Heart left ventricle (tissue), 16 donors: ENCODE results near the gene GRB2. TPM values are rescaled to one million over a fixed set of nuclear protein-coding genes. Genes with fewer than 3 reads are reported as not detected.

Experiments
- ATAC-seq, 4 donors: fragments of 200-7000 bp; cut with Tn5 transposase; one replicate each; pipeline ENCODE4 v1.9.1; 2020 to 2022; ENCODE audit warnings: moderate library complexity in 4 of 4, mild to moderate bottlenecking in 3 of 4, moderate number of reproducible peaks in 1 of 4
- DNase-seq, 5 donors: peaks; one replicate each; pipeline ENCODE4 v3.0.0-alpha.2; 2020
- H3K27ac ChIP-seq, 12 donors: fragments of 200-600 bp; sonication (generic) in 4 of 12; one replicate each; pipeline versions ENCODE4 v1.5.0 to v1.8.0; 2016 to 2022; ENCODE audit warnings: mild to moderate bottlenecking in 2 of 12
- H3K27me3 ChIP-seq, 9 donors: fragments of 200-600 bp; sonication (generic) in 2 of 9; one replicate each; pipeline versions ENCODE4 v1.5.1 to v1.8.0; 2016 to 2022; ENCODE audit warnings: mild to moderate bottlenecking in 3 of 9
- H3K36me3 ChIP-seq, 9 donors: fragments of 200-600 bp; sonication (generic) in 2 of 9; one replicate each; pipeline versions ENCODE4 v1.5.0 to v1.8.0; 2018 to 2022; ENCODE audit warnings: mild to moderate bottlenecking in 2 of 9
- H3K4me1 ChIP-seq, 12 donors: fragments of 200-600 bp; sonication (generic) in 4 of 12; one replicate each; pipeline versions ENCODE4 v1.5.0 to v1.8.0; 2016 to 2022; ENCODE audit warnings: mild to moderate bottlenecking in 3 of 12
- H3K4me3 ChIP-seq, 12 donors: fragments of 200-600 bp; sonication (generic) in 4 of 12; one replicate each; pipeline versions ENCODE4 v1.5.0 to v1.8.0; 2017 to 2022; ENCODE audit warnings: mild to moderate bottlenecking in 9 of 12, moderate library complexity in 4 of 12
- H3K9me3 ChIP-seq, 12 donors: fragments of 200-600 bp; sonication (generic) in 4 of 12; one replicate each; pipeline versions ENCODE4 v1.5.0 to v1.8.0; 2016 to 2022; ENCODE audit warnings: mild to moderate bottlenecking in 1 of 12
- POLR2A ChIP-seq, 2 donors: fragments of 450-650 bp; IDR thresholded peaks; one replicate each; pipeline ENCODE4 v1.6.1; 2017; ENCODE audit warnings: antibody characterized with exemption in 2 of 2, mild to moderate bottlenecking in 2 of 2, moderate library complexity in 2 of 2
- WGBS, 4 donors: extraction: QIAGEN DNeasy Blood & Tissue Kit in 2 of 4; methylation state at CpG; one replicate each; pipeline versions ENCODE4 v1.1.5 to v1.1.7; 2013 to 2018; 5-methylcytosine and 5-hydroxymethylcytosine counted together
- intact Hi-C, 10 donors: fragments of 100-400 bp; cut with DNase I; formaldehyde crosslinking; loops; one replicate each; pipeline versions ENCODE4 v1.11.1 to v1.14.2; 2022
- polyA plus RNA-seq, 2 donors: library from polyadenylated mRNA; stranded (reverse); fragments of 200-250 nt; gene quantifications; one replicate each; pipeline ENCODE4 v1.2.3, GENCODE V29; 2013
- total RNA-seq, 9 donors: library from RNA; depleted of rRNA in 2 of 9; stranded (reverse); fragments of >200 nt in 2 of 9; fragmentation: NEBNext Ultra II Directional in 3 of 9; extraction: Animal tissue kit (Norgen Biotek cat#: 25700) in 3 of 9; gene quantifications; one replicate each; pipeline versions ENCODE4 v1.1.0 to v1.2.4, GENCODE V29; 2016 to 2023
- TF ChIP-seq, protein P1 (sequence below), 12 donors: fragments of 200-600 bp; sonication (generic) in 4 of 12; IDR thresholded peaks; one replicate each; pipeline versions ENCODE4 v1.5.0 to v1.8.0; 2018 to 2022; ENCODE audit warnings: antibody characterized with exemption in 12 of 12, mild to moderate bottlenecking in 5 of 12
- donor health status: ischemic (EF 13 %, LVEDD 7.1; RV severe dilation, severe dysfunction).
- donor health status: healthy with polysubstance abuse.
- donor health status: DM: no; HTN: yes; CAD: no.
- donor health status: DM: no; HTN: no; CAD: no.
- donor health status: ischemic (EF 25% LVEDD 6.9; RV normal size, moderate dysfunction).
- donor health status: ischemic (EF 25% LVEDD 5.7; RV mildly dilated, moderate dysfunction).
- donor health status: healthy.
- donor health status: DM: yes; HTN: yes; CAD: no.
- donor health status: ischemic (EF 35%, LVEDD 5.7; RV mildly dilated, moderate dysfunction).
- donor health status: nonischemic (EF 11% LVEDD 7.7; RV severe dilation, severe dysfunction).
- donor health status: DM: yes; HTN: yes; CAD: no.
- donor health status: PGD.
- donor health status: ischemic (EF 29% LVEDD 5.4; RV normal size, mild dysfunction).
- donor health status: nonischemic (EF 23%, LVEDD 6.1; RV moderate dilation, normal function).

Gene GRB2
- total and polyA plus RNA-seq, 11 donors: 24.5 to 145 (median 67.7) TPM

DNA sequence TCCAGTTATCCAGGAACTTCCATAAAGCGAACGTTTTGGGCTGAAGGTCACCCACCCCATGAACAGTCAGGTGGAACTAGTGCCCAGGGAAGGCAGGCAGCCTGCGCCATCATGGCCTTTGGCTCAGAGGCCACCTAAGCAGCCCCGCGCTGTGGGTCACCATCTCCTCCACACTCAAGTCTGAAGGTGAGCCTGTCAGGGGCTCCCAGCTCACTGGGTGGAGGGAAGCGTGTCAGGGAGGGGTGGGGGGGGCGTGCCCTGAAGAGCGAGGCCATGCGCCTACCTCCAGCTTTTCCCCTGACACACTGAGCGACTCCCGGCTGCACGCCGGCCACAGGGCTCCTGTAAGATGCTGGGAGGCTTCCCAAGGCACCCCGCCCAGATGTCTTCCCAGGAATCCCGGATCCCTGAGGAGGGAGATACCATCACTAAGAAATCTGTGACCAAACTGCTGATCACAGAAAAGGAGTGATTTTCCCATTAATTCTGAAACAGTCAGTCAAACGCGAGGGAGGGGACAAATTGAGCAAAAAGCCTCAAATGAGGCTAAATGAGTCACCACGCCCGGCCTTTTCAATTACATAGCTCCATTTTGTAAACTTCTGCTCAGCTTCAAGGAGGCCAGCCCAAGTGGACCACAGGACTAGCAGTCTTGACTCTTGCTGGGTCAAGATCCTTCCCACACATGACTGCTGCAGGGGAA is 89.8 kb downstream of the GRB2 start:
- peaks cover 0 to 79% (median 0%) of the 10 kb centered on the region in 12 donors for H3K4me1 ChIP-seq
- H3K36me3 ChIP-seq: peaks cover 0 to 34% (median 31%) of the 10 kb centered on the region in 9 donors
- ATAC-seq: no peak
- DNase-seq: no peak
- intact Hi-C loops: loop anchor here in 1 of 10 donors (10.0 kb wide), 1 partner anchor 219 kb away; no protein-coding TSS in a partner anchor
- no peaks in the 10 kb centered on the region for H3K27me3 ChIP-seq
- TF ChIP-seq, protein P1, sequence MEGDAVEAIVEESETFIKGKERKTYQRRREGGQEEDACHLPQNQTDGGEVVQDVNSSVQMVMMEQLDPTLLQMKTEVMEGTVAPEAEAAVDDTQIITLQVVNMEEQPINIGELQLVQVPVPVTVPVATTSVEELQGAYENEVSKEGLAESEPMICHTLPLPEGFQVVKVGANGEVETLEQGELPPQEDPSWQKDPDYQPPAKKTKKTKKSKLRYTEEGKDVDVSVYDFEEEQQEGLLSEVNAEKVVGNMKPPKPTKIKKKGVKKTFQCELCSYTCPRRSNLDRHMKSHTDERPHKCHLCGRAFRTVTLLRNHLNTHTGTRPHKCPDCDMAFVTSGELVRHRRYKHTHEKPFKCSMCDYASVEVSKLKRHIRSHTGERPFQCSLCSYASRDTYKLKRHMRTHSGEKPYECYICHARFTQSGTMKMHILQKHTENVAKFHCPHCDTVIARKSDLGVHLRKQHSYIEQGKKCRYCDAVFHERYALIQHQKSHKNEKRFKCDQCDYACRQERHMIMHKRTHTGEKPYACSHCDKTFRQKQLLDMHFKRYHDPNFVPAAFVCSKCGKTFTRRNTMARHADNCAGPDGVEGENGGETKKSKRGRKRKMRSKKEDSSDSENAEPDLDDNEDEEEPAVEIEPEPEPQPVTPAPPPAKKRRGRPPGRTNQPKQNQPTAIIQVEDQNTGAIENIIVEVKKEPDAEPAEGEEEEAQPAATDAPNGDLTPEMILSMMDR (IDR thresholded peaks at IDR 0.05): no peak
- no peak for TF ChIP-seq POLR2A (IDR thresholded peaks at IDR 0.05)
- H3K9me3 ChIP-seq: no peaks in the 10 kb centered on the region
- WGBS, 4 donors: 85 to 89% (median 87%) methylated on average over 19 of the region's 19 CpGs
- no peak overlapping the region for H3K4me3 ChIP-seq
- H3K27ac ChIP-seq: peak overlapping the region in 1 of 12 donors; percentile 95

DNA sequence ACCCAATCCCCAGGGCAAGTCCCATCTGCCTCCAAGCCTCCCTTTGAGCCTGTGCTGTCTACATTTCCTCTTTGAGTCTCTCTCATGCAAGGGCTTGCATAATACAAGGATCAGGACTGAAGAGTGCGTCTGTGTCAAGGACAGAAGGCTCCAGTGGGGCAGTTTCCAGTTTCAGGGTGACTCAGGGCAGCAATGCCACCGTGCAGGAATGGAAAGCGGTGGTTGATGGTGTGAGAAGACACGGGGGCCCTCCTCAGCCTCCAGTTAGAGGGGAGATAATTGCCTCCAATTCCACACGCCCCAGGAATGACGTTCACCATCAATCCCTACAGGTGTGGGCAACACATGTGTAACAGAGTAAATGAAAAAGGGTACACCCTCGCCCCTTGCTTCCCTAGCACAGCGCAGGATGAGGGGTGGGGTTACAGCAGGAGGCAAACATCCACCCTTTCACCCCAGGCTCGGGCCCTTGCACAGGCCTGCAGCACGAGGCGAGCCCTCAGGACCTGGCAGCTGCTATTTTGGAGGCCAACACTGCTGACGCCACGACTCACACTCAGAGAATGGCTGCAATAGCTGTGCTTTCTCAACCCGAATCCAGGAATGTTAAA is 91.4 kb downstream of the GRB2 start:
- H3K36me3 ChIP-seq: peaks cover 0 to 19% (median 17%) of the 10 kb centered on the region in 9 donors
- WGBS, 4 donors: 85 to 90% (median 88%) methylated on average over 14 of the region's 14 CpGs
- intact Hi-C loops: loop anchor here in 1 of 10 donors (10.0 kb wide), 1 partner anchor 221 kb away; no protein-coding TSS in a partner anchor
- TF ChIP-seq POLR2A (IDR thresholded peaks at IDR 0.05): no peak
- TF ChIP-seq, protein P1 (IDR thresholded peaks at IDR 0.05): no peak
- no peaks in the 10 kb centered on the region for H3K9me3 ChIP-seq
- ATAC-seq: peak in 3 of 4 donors; percentile 47 to 71 (median 68)
- no peak overlapping the region for H3K4me3 ChIP-seq
- peak overlapping the region in 8 of 12 donors; percentile 15 to 95 (median 32) for H3K27ac ChIP-seq
- H3K27me3 ChIP-seq: no peaks in the 10 kb centered on the region
- peak in 1 of 5 donors; percentile 50 for DNase-seq
- H3K4me1 ChIP-seq: peaks cover 0 to 95% (median 2%) of the 10 kb centered on the region in 12 donors

DNA sequence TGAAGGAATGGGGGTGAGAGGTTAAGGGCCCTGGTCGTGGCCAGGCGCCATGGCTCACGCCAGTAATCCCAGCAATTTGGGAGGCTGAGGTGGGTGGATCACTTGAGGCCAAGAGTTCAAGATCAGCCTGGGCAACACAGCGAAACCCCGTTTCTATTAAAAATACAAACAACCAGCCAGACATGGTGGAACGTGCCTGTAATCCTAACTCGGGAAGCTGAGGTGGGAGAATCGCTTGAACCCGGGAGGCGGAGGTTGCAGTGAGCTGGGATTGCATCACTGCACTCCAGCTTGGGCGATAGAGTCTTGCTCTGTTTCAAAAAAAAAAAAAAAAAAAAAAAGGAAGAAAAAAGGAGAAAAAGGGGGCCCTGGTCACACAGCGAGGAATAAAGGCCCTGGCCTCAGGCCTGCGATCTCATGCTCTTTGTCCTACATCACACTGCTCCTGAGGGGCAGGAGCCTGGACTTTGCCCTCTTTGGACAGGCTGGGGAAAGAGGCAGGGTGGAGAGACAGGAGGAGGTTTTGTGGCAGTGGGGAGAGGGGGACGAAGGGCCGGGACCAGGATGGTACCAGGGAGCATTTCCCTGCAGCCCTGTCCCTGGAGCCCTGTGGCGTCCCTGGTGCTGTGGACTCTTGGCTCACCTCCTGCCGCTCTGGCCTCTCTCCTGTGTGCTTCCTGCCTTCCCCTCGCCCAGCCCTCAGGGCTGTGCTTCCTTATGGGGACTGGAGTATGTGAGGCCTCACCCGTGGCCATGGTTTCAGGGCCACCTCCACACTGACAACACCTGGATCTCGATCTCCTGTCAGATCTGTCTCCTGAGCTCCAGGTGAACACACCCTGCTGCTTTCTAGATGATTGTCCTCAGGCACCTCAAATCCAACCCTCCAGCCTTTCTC is 96.5 kb downstream of the GRB2 start:
- Histone ChIP-seq H3K4me3 (no peak overlapping the region), H3K27ac (peak overlapping the region in 7 of 12 donors; percentile 5 to 95 (median 37)), H3K27me3 (no peaks in the 10 kb centered on the region), H3K4me1 (peaks cover 0 to 54% (median 2%) of the 10 kb centered on the region in 12 donors), H3K9me3 (no peaks in the 10 kb centered on the region), H3K36me3 (no peaks in the 10 kb centered on the region)
- 77 to 78% (median 78%) methylated on average over 20 of the region's 20 CpGs for WGBS, 4 donors
- TF ChIP-seq, protein P1 (IDR thresholded peaks at IDR 0.05): no peak
- no peak for TF ChIP-seq POLR2A (IDR thresholded peaks at IDR 0.05)
- DNase-seq (peak in 1 of 5 donors; percentile 45), ATAC-seq (peak; percentile 24 to 60 (median 43))
- intact Hi-C loops: no loop called here
